NK-92 treated with Interleukin-12 subunit alpha and Interleukin-12 subunit beta, amount 100 ng/mL, for 24 hours (cell line): ENCODE results near the gene ZCCHC7.

Experiments used
- DNase-seq: peaks from one replicate; lab custom pipeline; 2025; lab: John Stamatoyannopoulos, UW

ZCCHC7 gene

GRCh38 chr9:37405350-37405749 lies 285.0 kb downstream of the ZCCHC7 start:
- DNase-seq: no peak

DNA sequence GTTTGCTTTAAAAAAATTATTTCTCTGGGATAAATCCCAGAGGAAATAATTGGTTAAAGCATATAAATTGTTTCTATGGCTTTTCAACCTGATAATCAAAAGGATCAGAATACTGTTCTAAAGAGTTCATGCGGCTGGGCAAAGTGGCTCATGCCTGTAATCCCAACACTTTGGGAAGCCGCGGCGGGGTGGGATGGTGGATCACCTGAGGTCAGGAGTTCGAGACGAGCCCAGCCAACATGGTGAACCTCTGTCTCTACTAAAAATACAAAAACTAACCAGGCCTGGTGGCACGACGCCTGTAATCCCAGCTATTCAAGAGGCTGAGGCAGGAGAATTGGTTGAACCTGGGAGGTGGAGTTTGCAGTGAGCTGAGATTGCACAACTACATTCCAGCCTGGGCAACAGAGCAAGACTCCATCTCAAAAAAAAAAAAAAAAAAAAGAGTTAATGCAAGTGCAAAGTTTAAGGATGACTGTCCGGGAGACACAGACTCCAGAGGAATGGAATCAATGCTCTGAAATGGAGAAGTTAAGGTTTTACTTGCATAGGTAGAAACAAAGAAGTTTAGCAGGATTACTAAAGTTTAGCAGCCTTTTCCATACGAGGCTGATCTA lies 285.5 kb downstream of the ZCCHC7 start:
- no peak for DNase-seq

GRCh38 chr9:37406603-37407401 lies 286.4 kb downstream of the ZCCHC7 start:
- no peak for DNase-seq

DNA sequence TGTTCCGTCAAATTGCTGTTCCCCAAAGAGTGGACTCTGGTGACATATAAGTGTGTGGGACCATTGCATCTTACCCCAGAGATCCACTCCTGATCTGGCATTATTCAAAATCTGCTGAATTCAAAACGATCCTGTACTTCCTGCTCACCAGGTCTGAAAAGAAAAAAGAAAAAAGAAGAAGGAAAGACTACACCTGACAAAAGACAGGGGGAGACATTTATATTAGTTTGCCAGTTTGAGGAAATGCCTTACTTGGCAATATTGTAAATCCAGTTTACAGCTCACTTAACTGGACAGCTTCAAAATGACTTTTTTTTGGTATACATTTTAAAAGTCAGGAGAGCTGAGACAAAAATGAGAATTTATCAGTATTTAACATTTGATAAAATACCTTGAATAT lies 287.1 kb downstream of the ZCCHC7 start:
- no peak for DNase-seq
